ENCODE measurements around the gene LRIG1.

LRIG1 gene

GRCh38 chr3:66487465-66487864 is 13.4 kb downstream of the LRIG1 start:
- no peak for DNase-seq

DNA sequence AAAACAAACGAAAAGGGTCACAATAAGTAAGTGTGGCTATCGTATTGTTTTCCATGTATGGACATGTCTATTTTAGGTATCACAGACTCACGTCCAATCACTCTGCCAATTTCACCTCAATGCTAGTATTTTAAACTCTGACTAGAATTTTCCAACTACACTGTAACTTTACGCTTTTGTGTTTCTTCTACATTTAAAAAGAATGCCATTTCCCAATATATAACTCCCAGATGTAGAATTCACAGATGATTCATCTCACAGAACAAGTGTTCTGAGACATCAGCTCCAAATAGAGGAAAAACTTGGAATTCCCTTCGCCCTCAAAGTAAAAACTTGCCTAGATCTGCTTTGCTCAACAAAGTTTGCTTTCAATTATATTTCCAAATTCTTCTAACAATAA is 14.2 kb downstream of the LRIG1 start:
- DNase-seq = no peak

- DNase-seq = no peak
Measured at GRCh38 chr3:66486202-66486601, 14.6 kb downstream of the LRIG1 start.

DNA sequence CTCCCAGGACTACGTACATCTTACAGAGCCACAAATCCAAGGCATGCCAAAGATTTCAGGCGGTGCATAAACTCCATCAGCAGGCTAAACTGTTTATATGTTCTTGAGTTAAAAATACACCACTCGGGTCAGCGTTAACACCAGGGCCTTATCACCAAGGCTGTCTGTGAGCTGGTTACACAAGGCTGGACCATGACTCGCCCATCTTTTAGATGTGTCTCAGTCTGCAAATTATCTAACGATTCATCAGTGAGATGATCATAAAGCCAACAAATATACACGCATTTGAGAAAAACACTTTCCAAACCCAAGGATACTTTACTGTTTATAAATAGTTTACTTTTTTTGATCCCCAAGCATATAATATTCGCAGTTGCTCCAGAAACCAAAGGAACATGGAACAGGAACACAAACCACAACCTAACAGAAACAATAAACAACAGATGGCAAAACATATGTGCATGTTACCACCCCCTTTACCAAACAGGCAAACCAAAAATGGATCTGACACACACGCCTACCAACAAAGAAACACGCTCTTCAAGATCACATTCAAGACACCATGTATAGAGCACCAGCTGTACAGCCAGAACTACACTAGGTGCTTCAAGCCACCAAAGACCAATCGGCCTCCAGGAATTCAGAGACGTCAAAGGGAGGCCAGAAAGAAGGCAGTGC is 15.4 kb downstream of the LRIG1 start:
- no peak for DNase-seq

DNA sequence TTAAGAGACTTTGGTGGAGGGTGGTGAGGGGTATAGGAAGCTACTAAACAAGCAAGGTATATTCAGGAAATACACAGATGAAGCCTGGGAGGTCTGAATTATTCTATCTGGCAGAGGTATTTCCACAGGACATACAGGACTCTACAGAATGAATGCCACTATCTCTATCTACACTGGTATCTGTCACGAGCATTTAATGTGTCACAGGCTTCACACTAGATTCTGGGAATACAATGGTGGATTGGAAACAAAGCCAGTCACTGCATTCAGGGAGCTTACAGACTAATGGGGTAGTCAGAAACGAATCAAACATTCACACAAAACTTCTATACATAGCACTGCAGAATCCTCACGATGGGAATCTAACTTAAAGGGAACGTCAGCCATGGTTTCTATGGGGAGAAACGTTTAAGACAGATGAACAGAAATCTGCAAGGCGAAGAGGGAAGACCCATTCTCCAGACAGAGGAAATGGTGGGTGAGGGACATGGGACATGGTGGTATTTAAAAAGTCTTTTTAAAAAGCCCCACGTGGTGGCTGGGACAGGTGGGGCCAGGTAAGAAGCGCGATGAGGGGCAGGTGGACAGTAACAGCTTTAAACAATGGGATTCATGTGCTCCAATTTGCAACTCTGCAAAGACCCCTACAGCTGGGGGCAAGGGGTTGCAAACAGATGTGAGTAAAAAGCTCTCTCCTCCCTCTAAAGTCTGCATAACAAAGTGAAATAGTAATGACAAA is 16.5 kb downstream of the LRIG1 start:
- DNase-seq = no peak

GRCh38 chr3:66483409-66483906 is 17.4 kb downstream of the LRIG1 start:
- peak; percentile 24 to 28 for DNase-seq

GRCh38 chr3:66483006-66483405 is 17.8 kb downstream of the LRIG1 start:
- DNase-seq = no peak

DNA sequence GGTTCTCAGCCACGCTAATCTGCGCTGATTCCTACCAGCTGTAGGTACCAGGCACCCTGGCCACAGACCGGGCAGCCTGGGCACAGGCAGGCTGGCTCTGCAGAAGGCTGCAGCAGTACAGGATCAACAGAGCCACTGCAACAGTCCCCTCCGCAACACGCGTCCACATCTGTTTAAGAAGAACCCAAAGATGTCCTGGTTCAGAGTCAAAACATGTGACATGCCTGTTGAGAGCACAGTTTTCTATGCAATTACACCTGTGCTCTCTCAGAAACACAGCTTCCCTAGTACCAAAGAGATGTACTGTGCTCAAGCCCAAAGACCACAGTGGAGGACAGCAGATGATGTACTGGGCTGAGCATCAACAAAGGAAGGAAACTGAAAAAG is 18.8 kb downstream of the LRIG1 start:
- no peak for DNase-seq

GRCh38 chr3:66481071-66482017 is 19.5 kb downstream of the LRIG1 start:
- no peak for DNase-seq

DNA sequence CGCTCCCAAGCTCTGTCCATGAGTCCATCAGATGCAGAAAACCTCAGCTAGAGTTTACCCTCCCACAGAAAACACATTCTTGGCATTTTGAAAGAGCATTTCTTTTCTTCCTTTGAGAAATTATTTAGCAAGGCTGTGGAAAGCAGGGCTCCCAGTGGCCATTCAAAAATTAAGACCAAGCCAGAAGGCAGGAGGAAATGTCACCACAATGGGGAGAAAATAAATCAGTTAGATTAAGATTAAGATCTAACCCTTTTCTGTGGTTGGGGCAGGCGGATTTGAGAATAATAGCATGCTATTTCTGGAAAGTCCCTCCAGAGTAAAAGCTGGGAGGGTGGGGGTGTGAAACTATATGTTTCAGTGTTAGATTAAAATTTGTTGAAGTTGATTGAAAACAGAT is 20.2 kb downstream of the LRIG1 start:
- peak; percentile 27 to 28 for DNase-seq

DNA sequence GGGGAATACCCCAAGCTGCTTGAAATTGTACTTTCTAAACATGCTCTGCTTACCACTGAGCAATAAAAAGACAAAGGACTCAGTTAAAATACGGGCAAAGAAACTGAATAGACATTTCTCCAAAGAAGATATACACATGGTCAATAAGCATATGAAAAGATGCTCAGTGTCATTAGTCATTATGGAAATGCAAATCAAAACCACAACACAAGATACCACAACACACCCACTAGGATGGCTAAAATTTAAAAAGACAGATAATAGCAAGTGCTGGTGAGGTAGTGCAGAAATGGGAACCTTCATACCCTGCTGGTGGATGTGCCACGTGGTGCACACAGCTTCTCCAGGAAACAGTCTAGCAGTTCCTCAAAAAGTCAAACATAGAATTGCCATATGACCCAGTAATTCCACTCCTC is 21.3 kb downstream of the LRIG1 start:
- DNase-seq = no peak

DNA sequence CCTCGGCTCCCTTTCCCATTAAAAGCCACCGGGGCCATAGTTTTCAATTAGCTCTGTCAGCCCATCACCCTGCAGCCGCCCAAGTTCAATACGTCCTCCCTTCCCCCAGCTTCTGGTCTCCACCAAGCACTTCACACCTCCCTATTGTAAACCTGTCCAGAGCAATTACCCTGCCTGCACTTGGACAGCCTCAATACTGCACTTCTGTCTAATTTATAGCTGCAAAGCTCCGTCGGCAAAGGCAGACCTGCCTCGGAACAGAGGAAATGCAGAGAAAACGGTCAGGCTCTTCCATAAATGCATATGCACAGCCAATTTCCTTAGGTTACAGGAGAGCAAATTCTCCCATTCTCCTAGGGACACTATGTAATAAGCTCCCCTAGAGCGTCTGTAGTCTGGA is 21.9 kb downstream of the LRIG1 start:
- no peak for DNase-seq

DNA sequence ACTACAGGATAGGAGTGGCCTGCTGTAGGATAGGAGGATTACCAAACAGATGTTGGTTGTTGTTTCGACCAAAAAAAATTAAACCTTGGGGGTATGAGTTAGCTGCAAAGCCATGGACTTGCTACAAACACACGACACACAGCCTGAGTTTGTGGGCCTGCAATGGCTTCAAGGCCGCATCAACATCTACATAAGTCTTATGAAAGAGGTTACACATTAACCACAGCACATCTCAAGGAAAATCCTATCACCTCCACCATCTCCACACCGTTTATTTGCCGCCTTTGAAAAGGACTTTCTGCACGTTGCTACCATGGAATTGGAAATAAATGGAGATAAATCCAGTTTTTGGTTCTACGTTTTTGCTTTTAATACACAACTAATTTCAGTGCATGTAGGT is 23.0 kb downstream of the LRIG1 start:
- DNase-seq = no peak

DNA sequence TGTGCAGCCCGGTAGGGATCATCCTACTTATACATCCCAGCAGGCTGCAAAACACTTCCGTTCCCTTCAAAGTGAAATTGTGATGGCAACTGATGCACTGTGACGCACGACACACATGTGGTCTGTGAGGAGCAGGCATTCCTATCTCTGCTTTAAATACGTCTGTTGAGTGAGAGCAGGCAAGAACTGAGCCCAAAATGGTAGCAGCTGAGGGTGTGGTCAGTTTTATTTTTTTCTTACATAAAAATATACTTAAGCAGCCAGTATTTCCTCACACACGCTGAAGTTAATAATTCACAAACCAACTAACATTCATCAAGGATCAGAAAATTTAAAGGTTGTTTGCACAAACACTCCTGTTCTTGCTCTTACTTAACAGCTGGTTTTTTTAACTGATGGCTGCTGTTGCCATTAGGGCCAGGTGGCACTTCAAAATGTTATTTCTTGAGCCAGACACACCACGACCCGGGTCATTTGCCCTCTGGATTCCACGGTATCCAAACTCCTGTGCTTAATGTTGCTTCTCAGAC is 23.9 kb downstream of the LRIG1 start:
- no peak for DNase-seq

- DNase-seq = no peak
Measured at GRCh38 chr3:66475386-66476020, 25.3 kb downstream of the LRIG1 start.

- peak; percentile 54 to 55 for DNase-seq
Measured at GRCh38 chr3:66473692-66474091, 27.1 kb downstream of the LRIG1 start.

DNA sequence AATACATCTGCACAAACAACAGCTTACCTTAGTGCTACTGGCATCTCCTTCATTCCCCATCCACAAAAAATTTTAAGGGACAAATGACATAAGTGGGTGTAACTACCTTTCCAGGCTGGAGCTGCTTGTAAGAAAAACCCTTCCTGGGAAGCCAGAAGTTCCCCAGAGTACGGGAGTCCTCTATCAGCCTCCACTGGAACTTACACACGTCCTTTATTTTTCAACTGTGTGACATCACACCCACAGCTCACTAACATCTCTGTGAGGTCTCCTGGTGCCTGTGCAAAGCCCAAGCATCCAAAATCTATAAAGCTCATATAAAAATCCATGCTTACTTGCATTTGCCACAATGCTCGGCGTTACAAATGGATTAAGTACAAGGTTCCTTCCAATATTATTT is 27.6 kb downstream of the LRIG1 start:
- DNase-seq = no peak

DNA sequence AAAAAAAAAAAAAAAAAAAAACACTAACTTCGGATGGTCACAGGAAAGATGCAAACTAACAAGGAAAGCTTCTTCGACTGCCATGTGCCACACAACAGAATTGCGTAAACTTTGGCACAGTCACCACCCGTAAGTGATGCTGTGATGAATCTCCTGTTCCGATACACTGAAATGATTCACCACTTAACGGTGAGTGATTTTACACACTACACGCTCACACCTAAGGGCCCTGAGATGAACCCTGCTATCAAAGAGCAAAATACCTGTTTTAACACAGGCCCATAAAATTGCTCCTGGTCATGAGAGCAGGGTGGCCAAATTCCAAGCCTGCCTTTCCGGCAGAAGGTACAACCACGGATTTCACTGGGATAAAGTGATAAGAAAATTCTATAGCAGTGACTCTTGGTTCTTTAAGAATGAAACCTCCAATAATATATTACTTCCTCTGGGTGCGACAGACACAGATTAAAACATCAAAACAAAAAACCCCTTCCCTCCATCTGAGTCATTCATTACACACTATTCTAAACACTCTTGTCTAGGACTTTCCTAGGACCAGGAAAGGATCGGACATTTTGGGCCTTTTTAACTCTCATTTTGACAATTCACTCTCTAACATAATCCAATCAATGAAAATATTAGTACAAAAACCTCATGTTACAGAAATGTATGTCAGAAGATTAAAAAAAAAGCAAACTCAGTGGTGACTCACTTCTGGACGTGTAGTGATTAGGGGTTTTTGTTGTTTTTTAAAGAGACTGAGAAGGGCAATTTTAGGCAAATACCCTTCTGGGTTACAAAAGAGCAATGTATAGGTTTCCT is 28.3 kb downstream of the LRIG1 start:
- peak; percentile 36 to 46 for DNase-seq

- DNase-seq = no peak
Measured at GRCh38 chr3:66470956-66471686, 29.7 kb downstream of the LRIG1 start.

DNA sequence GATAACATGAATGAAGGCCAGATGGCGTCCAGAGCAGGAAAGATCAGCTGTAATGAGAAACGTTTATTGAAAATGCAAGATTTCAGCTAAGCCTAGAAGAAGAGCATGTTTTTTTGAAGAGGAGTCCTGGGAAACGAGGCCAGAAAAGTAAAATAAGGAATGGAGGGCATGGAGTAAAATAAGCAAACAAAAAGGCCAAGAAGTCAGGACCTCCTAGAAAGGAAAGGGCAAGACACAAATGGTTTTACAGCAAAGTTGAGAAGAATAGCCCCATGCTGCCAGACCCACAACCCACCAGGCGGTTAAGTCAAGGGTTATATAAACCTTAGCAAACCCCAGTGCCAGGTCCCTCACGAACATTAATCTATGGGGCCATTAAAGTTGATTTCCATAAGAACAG is 30.5 kb downstream of the LRIG1 start:
- no peak for DNase-seq

- DNase-seq = no peak
Measured at GRCh38 chr3:66469220-66469640, 31.6 kb downstream of the LRIG1 start.
